Measurements from ENCODE around the gene JAZF1. TPM values are rescaled to one million over a fixed set of nuclear protein-coding genes. Genes with fewer than 3 reads are reported as not detected.

The JAZF1 gene
- total and polyA plus RNA-seq, 5 donors from 2014 or later, result 6.4 to 30.7 (median 7.6) TPM

GRCh38 chr7:27958933-27959548, 221.6 kb downstream of the JAZF1 start:
- peaks cover 0 to 1% (median 0%) of the 10 kb centered on the region in 7 donors for H3K9me3 Mint-ChIP-seq
- H3K27me3 Mint-ChIP-seq, result no peaks in the 10 kb centered on the region
- H3K4me1 Mint-ChIP-seq, result peaks cover 0 to 23% (median 11%) of the 10 kb centered on the region in 4 donors
- peak overlapping the region in 2 of 3 donors; percentile 4 to 58 for H3K27ac Mint-ChIP-seq
- Histone ChIP-seq H3K27ac (ENCODE audit: insufficient read depth, low read length, poor library complexity, severe bottlenecking) (no peak overlapping the region), H3K4me1 (ENCODE audit: control insufficient read depth, insufficient read depth, low read length, poor library complexity, severe bottlenecking) (peaks cover 4% of the 10 kb centered on the region), H3K36me3 (ENCODE audit: control insufficient read depth, insufficient read depth, low read length) (no peaks in the 10 kb centered on the region), H3K4me3 (ENCODE audit: low read depth, low read length) (no peak overlapping the region), H3K27me3 (ENCODE audit: control insufficient read depth, insufficient read depth, low read length) (no peaks in the 10 kb centered on the region), H3K9me3 (ENCODE audit: control insufficient read depth in 2 of 2, low read length in 2 of 2) (no peaks in the 10 kb centered on the region)
- peaks cover 3% of the 10 kb centered on the region for H3K36me3 Mint-ChIP-seq
- ATAC-seq (ENCODE audit: low read depth in 2 of 2) (no peak), DNase-seq (no peak)
- H3K4me3 Mint-ChIP-seq, result peak overlapping the region in 1 of 4 donors; percentile 7

- Mint-ChIP-seq H3K27ac (peak overlapping the region in 2 of 3 donors; percentile 0 to 75), H3K36me3 (peaks cover 3% of the 10 kb centered on the region), H3K4me1 (peaks cover 19 to 51% (median 29%) of the 10 kb centered on the region in 4 donors), H3K9me3 (peaks cover 0 to 1% (median 0%) of the 10 kb centered on the region in 7 donors), H3K27me3 (no peaks in the 10 kb centered on the region), H3K4me3 (no peak overlapping the region)
- Histone ChIP-seq H3K27me3 (ENCODE audit: control insufficient read depth, insufficient read depth, low read length) (no peaks in the 10 kb centered on the region), H3K27ac (ENCODE audit: insufficient read depth, low read length, poor library complexity, severe bottlenecking) (no peak overlapping the region), H3K9me3 (ENCODE audit: control insufficient read depth in 2 of 2, low read length in 2 of 2) (no peaks in the 10 kb centered on the region), H3K4me1 (ENCODE audit: control insufficient read depth, insufficient read depth, low read length, poor library complexity, severe bottlenecking) (peaks cover 28% of the 10 kb centered on the region), H3K36me3 (ENCODE audit: control insufficient read depth, insufficient read depth, low read length) (no peaks in the 10 kb centered on the region), H3K4me3 (ENCODE audit: low read depth, low read length) (no peak overlapping the region)
- no peak for ATAC-seq (ENCODE audit: low read depth in 2 of 2)
- DNase-seq, result no peak
Measured at GRCh38 chr7:27955596-27955995, 225.0 kb downstream of the JAZF1 start.

- Histone ChIP-seq H3K27ac (ENCODE audit: insufficient read depth, low read length, poor library complexity, severe bottlenecking) (no peak overlapping the region), H3K4me1 (ENCODE audit: control insufficient read depth, insufficient read depth, low read length, poor library complexity, severe bottlenecking) (peaks cover 28% of the 10 kb centered on the region), H3K27me3 (ENCODE audit: control insufficient read depth, insufficient read depth, low read length) (no peaks in the 10 kb centered on the region), H3K9me3 (ENCODE audit: control insufficient read depth in 2 of 2, low read length in 2 of 2) (no peaks in the 10 kb centered on the region), H3K4me3 (ENCODE audit: low read depth, low read length) (no peak overlapping the region), H3K36me3 (ENCODE audit: control insufficient read depth, insufficient read depth, low read length) (no peaks in the 10 kb centered on the region)
- H3K4me3 Mint-ChIP-seq, result no peak overlapping the region
- H3K36me3 Mint-ChIP-seq, result peaks cover 3% of the 10 kb centered on the region
- H3K4me1 Mint-ChIP-seq, result peaks cover 19 to 53% (median 30%) of the 10 kb centered on the region in 4 donors
- no peak for DNase-seq
- H3K27me3 Mint-ChIP-seq, result no peaks in the 10 kb centered on the region
- H3K9me3 Mint-ChIP-seq, result peaks cover 0 to 1% (median 0%) of the 10 kb centered on the region in 7 donors
- H3K27ac Mint-ChIP-seq, result peak overlapping the region in 2 of 3 donors; percentile 20 to 92
- ATAC-seq (ENCODE audit: low read depth in 2 of 2), result no peak
Measured at GRCh38 chr7:27955011-27955410, 225.6 kb downstream of the JAZF1 start.

GRCh38 chr7:27953777-27954176, 226.8 kb downstream of the JAZF1 start:
- DNase-seq, result no peak
- H3K4me3 Mint-ChIP-seq, result peak overlapping the region in 2 of 4 donors; percentile 40 to 79
- no peak for ATAC-seq (ENCODE audit: low read depth in 2 of 2)
- Histone ChIP-seq H3K36me3 (ENCODE audit: control insufficient read depth, insufficient read depth, low read length) (no peaks in the 10 kb centered on the region), H3K4me3 (ENCODE audit: low read depth, low read length) (no peak overlapping the region), H3K9me3 (ENCODE audit: control insufficient read depth in 2 of 2, low read length in 2 of 2) (no peaks in the 10 kb centered on the region), H3K27ac (ENCODE audit: insufficient read depth, low read length, poor library complexity, severe bottlenecking) (no peak overlapping the region), H3K4me1 (ENCODE audit: control insufficient read depth, insufficient read depth, low read length, poor library complexity, severe bottlenecking) (peaks cover 28% of the 10 kb centered on the region), H3K27me3 (ENCODE audit: control insufficient read depth, insufficient read depth, low read length) (no peaks in the 10 kb centered on the region)
- H3K27me3 Mint-ChIP-seq, result no peaks in the 10 kb centered on the region
- H3K9me3 Mint-ChIP-seq, result peaks cover 0 to 1% (median 0%) of the 10 kb centered on the region in 7 donors
- H3K36me3 Mint-ChIP-seq, result peaks cover 9% of the 10 kb centered on the region
- H3K27ac Mint-ChIP-seq, result peak overlapping the region; percentile 92 to 98 (median 94)
- peaks cover 19 to 62% (median 36%) of the 10 kb centered on the region in 4 donors for H3K4me1 Mint-ChIP-seq

GRCh38 chr7:27953361-27953760, 227.2 kb downstream of the JAZF1 start:
- Histone ChIP-seq H3K27ac (ENCODE audit: insufficient read depth, low read length, poor library complexity, severe bottlenecking) (peak overlapping the region; percentile 45), H3K4me1 (ENCODE audit: control insufficient read depth, insufficient read depth, low read length, poor library complexity, severe bottlenecking) (peaks cover 28% of the 10 kb centered on the region), H3K36me3 (ENCODE audit: control insufficient read depth, insufficient read depth, low read length) (no peaks in the 10 kb centered on the region), H3K9me3 (ENCODE audit: control insufficient read depth in 2 of 2, low read length in 2 of 2) (no peaks in the 10 kb centered on the region), H3K4me3 (ENCODE audit: low read depth, low read length) (peak overlapping the region; percentile 28), H3K27me3 (ENCODE audit: control insufficient read depth, insufficient read depth, low read length) (no peaks in the 10 kb centered on the region)
- Mint-ChIP-seq H3K27ac (peak overlapping the region; percentile 92 to 98 (median 94)), H3K36me3 (peaks cover 10% of the 10 kb centered on the region), H3K4me1 (peaks cover 18 to 65% (median 36%) of the 10 kb centered on the region in 4 donors), H3K4me3 (peak overlapping the region in 3 of 4 donors; percentile 67 to 79 (median 74)), H3K9me3 (peaks cover 0 to 1% (median 0%) of the 10 kb centered on the region in 7 donors), H3K27me3 (no peaks in the 10 kb centered on the region)
- DNase-seq (no peak), ATAC-seq (ENCODE audit: low read depth in 2 of 2) (no peak)

- Mint-ChIP-seq H3K36me3 (peaks cover 13% of the 10 kb centered on the region), H3K27me3 (no peaks in the 10 kb centered on the region), H3K9me3 (peaks cover 0 to 1% (median 0%) of the 10 kb centered on the region in 7 donors), H3K27ac (peak overlapping the region; percentile 92 to 98 (median 94)), H3K4me3 (peak overlapping the region; percentile 14 to 79 (median 70)), H3K4me1 (peaks cover 14 to 70% (median 36%) of the 10 kb centered on the region in 4 donors)
- ATAC-seq (ENCODE audit: low read depth in 2 of 2) (peak; percentile 55 to 81), DNase-seq (peak in 2 of 3 donors; percentile 42 to 44)
- Histone ChIP-seq H3K27ac (ENCODE audit: insufficient read depth, low read length, poor library complexity, severe bottlenecking) (peak overlapping the region; percentile 49), H3K27me3 (ENCODE audit: control insufficient read depth, insufficient read depth, low read length) (no peaks in the 10 kb centered on the region), H3K9me3 (ENCODE audit: control insufficient read depth in 2 of 2, low read length in 2 of 2) (no peaks in the 10 kb centered on the region), H3K4me3 (ENCODE audit: low read depth, low read length) (peak overlapping the region; percentile 28), H3K4me1 (ENCODE audit: control insufficient read depth, insufficient read depth, low read length, poor library complexity, severe bottlenecking) (peaks cover 28% of the 10 kb centered on the region), H3K36me3 (ENCODE audit: control insufficient read depth, insufficient read depth, low read length) (no peaks in the 10 kb centered on the region)
Measured at GRCh38 chr7:27952456-27953285, 227.9 kb downstream of the JAZF1 start.

GRCh38 chr7:27950123-27950522, 230.5 kb downstream of the JAZF1 start:
- no peaks in the 10 kb centered on the region for H3K27me3 Mint-ChIP-seq
- no peak for DNase-seq
- H3K36me3 ChIP-seq (ENCODE audit: control insufficient read depth, insufficient read depth, low read length), result no peaks in the 10 kb centered on the region
- H3K9me3 Mint-ChIP-seq, result peaks cover 0 to 1% (median 0%) of the 10 kb centered on the region in 7 donors
- H3K27ac ChIP-seq (ENCODE audit: insufficient read depth, low read length, poor library complexity, severe bottlenecking), result no peak overlapping the region
- H3K9me3 ChIP-seq (ENCODE audit: control insufficient read depth in 2 of 2, low read length in 2 of 2), result no peaks in the 10 kb centered on the region
- peak overlapping the region in 2 of 3 donors; percentile 8 to 83 for H3K27ac Mint-ChIP-seq
- peaks cover 20% of the 10 kb centered on the region for H3K36me3 Mint-ChIP-seq
- H3K4me1 ChIP-seq (ENCODE audit: control insufficient read depth, insufficient read depth, low read length, poor library complexity, severe bottlenecking), result peaks cover 28% of the 10 kb centered on the region
- no peak overlapping the region for H3K4me3 Mint-ChIP-seq
- peaks cover 14 to 69% (median 40%) of the 10 kb centered on the region in 4 donors for H3K4me1 Mint-ChIP-seq
- H3K27me3 ChIP-seq (ENCODE audit: control insufficient read depth, insufficient read depth, low read length), result no peaks in the 10 kb centered on the region
- no peak overlapping the region for H3K4me3 ChIP-seq (ENCODE audit: low read depth, low read length)
- ATAC-seq (ENCODE audit: low read depth in 2 of 2), result no peak

Measured in CD4-positive, CD25-positive, alpha-beta regulatory T cell (primary cell).